ENCODE measurements around the gene RNF39.

The RNF39 gene

GRCh38 chr6:30097902-30098768, 22.6 kb upstream of the RNF39 start:
- no peak for DNase-seq (ENCODE audit: low spot score)

- no peak for DNase-seq (ENCODE audit: low spot score)
Measured at GRCh38 chr6:30096829-30097228, 21.3 kb upstream of the RNF39 start.

GRCh38 chr6:30093951-30094661, 18.5 kb upstream of the RNF39 start:
- DNase-seq (ENCODE audit: low spot score) = no peak

- DNase-seq (ENCODE audit: low spot score) = no peak
Measured at GRCh38 chr6:30092852-30093543, 17.4 kb upstream of the RNF39 start.

- no peak for DNase-seq (ENCODE audit: low spot score)
Measured at GRCh38 chr6:30091577-30092381, 16.2 kb upstream of the RNF39 start.

- no peak for DNase-seq (ENCODE audit: low spot score)
Measured at GRCh38 chr6:30087876-30088275, 12.3 kb upstream of the RNF39 start.

- no peak for DNase-seq (ENCODE audit: low spot score)
Measured at GRCh38 chr6:30077218-30077617, 1.6 kb upstream of the RNF39 start.

GRCh38 chr6:30075790-30076732, 492 bp upstream of the RNF39 start:
- DNase-seq (ENCODE audit: low spot score) = no peak

GRCh38 chr6:30074331-30075093, 1.1 kb downstream of the RNF39 start:
- DNase-seq (ENCODE audit: low spot score) = no peak

GRCh38 chr6:30073489-30074235, 1.9 kb downstream of the RNF39 start:
- DNase-seq (ENCODE audit: low spot score) = no peak

GRCh38 chr6:30071858-30072257, 3.7 kb downstream of the RNF39 start:
- no peak for DNase-seq (ENCODE audit: low spot score)

GRCh38 chr6:30071081-30071818, 4.3 kb downstream of the RNF39 start:
- no peak for DNase-seq (ENCODE audit: low spot score)

- no peak for DNase-seq (ENCODE audit: low spot score)
Measured at GRCh38 chr6:30067460-30068139, 8.0 kb downstream of the RNF39 start.

- DNase-seq (ENCODE audit: low spot score) = peak; percentile 100
Measured at GRCh38 chr6:30066577-30067459, 8.8 kb downstream of the RNF39 start, which contains the start of gene PPP1R11. Gene PPP1R11, plus strand, starts transcription at chr6:30067198. Its CDS starts 213 bp downstream, at chr6:30067411.

- DNase-seq (ENCODE audit: low spot score) = no peak
Measured at GRCh38 chr6:30066082-30066481, 9.5 kb downstream of the RNF39 start.

GRCh38 chr6:30063315-30063714, 12.3 kb downstream of the RNF39 start:
- no peak for DNase-seq (ENCODE audit: low spot score)

All from pons (tissue), 1 donor.